Type B pancreatic cell (in vitro differentiated cells): ENCODE measurements around the gene UTRN. TPM values are rescaled to one million over a fixed set of nuclear protein-coding genes. Genes with fewer than 3 reads are reported as not detected.

Experiments
- DNase-seq: peaks from one replicate; pipeline ENCODE4 v3.0.0; 2021; ENCODE audit warnings: mixed read lengths; ENCODE audit not compliant: unreplicated experiment; ENCODE audit errors: extremely low spot score
- H3K27ac Mint-ChIP-seq: 2 replicates; pipeline ENCODE4 v1.8.0; 2021; ENCODE audit warnings: mild to moderate bottlenecking, mixed read lengths
- H3K27me3 Mint-ChIP-seq: 2 replicates; pipeline ENCODE4 v1.8.0; 2021; ENCODE audit warnings: mixed read lengths
- H3K36me3 Mint-ChIP-seq: 2 replicates; pipeline ENCODE4 v1.8.0; 2021; ENCODE audit warnings: mixed read lengths
- H3K4me1 Mint-ChIP-seq: one replicate; pipeline ENCODE4 v1.8.0; 2021; ENCODE audit warnings: mixed read lengths; ENCODE audit not compliant: unreplicated experiment
- H3K4me3 Mint-ChIP-seq: 2 replicates; pipeline ENCODE4 v1.8.0; 2021; ENCODE audit warnings: mild to moderate bottlenecking, mixed read lengths
- H3K9me3 Mint-ChIP-seq: 2 replicates; pipeline ENCODE4 v1.8.0; 2021; ENCODE audit warnings: mixed read lengths
- total RNA-seq: library from RNA; stranded (reverse); gene quantifications from 2 replicates; pipeline ENCODE4 v1.2.1, GENCODE V29; 2021; ENCODE audit warnings: low replicate concordance
- TF ChIP-seq, protein P1 (sequence below): fragments of 200-600 bp; sonication (generic); conservative IDR thresholded peaks from 2 replicates; pipeline ENCODE4 v1.5.0; 2021; ENCODE audit warnings: antibody characterized with exemption, mild to moderate bottlenecking

Gene UTRN
- total RNA-seq, 1 donor from 2014 or later, result 77.7 TPM

GRCh38 chr6:144314003-144314485 is 28.9 kb downstream of the UTRN start:
- no peak for DNase-seq
- H3K9me3 Mint-ChIP-seq, result no peaks in the 10 kb centered on the region
- peaks cover 14% of the 10 kb centered on the region for H3K36me3 Mint-ChIP-seq
- H3K4me1 Mint-ChIP-seq, result peaks cover 28% of the 10 kb centered on the region
- H3K4me3 Mint-ChIP-seq, result no peak overlapping the region
- TF ChIP-seq, protein P1, sequence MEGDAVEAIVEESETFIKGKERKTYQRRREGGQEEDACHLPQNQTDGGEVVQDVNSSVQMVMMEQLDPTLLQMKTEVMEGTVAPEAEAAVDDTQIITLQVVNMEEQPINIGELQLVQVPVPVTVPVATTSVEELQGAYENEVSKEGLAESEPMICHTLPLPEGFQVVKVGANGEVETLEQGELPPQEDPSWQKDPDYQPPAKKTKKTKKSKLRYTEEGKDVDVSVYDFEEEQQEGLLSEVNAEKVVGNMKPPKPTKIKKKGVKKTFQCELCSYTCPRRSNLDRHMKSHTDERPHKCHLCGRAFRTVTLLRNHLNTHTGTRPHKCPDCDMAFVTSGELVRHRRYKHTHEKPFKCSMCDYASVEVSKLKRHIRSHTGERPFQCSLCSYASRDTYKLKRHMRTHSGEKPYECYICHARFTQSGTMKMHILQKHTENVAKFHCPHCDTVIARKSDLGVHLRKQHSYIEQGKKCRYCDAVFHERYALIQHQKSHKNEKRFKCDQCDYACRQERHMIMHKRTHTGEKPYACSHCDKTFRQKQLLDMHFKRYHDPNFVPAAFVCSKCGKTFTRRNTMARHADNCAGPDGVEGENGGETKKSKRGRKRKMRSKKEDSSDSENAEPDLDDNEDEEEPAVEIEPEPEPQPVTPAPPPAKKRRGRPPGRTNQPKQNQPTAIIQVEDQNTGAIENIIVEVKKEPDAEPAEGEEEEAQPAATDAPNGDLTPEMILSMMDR, result no peak
- no peak overlapping the region for H3K27ac Mint-ChIP-seq
- H3K27me3 Mint-ChIP-seq, result no peaks in the 10 kb centered on the region

DNA sequence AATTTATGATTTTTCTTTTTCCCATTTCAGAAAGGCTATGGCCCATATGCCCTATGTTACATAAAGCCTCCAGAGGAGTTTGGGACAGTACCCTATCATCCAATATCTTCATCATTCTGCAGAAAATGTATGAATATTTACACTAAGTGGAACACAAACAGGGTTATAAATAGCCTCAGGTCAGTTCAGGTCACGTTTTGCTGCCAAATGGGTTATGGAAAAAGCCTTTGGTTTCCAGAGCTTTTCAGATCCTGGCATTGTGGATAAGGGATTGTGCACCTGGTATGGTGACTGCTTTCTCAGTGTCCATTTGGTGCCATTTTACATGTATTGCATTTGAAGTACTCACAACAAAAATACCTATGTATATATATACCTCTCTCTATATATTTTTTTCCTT is 29.4 kb downstream of the UTRN start:
- H3K4me1 Mint-ChIP-seq, result peaks cover 28% of the 10 kb centered on the region
- H3K9me3 Mint-ChIP-seq, result no peaks in the 10 kb centered on the region
- H3K4me3 Mint-ChIP-seq, result no peak overlapping the region
- H3K27ac Mint-ChIP-seq, result no peak overlapping the region
- TF ChIP-seq, protein P1, result no peak
- H3K36me3 Mint-ChIP-seq, result peaks cover 9% of the 10 kb centered on the region
- no peak for DNase-seq
- no peaks in the 10 kb centered on the region for H3K27me3 Mint-ChIP-seq

- TF ChIP-seq, protein P1, result no peak
- no peak for DNase-seq
- H3K27ac Mint-ChIP-seq, result peak overlapping the region; percentile 68
These were observed 30.3 kb downstream of the UTRN start for GRCh38 chr6:144315226-144315980.

GRCh38 chr6:144315981-144316861 is 31.1 kb downstream of the UTRN start:
- TF ChIP-seq, protein P1, result no peak
- peaks cover 4% of the 10 kb centered on the region for H3K36me3 Mint-ChIP-seq
- H3K4me3 Mint-ChIP-seq, result no peak overlapping the region
- H3K4me1 Mint-ChIP-seq, result peaks cover 32% of the 10 kb centered on the region
- DNase-seq, result no peak
- H3K9me3 Mint-ChIP-seq, result no peaks in the 10 kb centered on the region
- H3K27me3 Mint-ChIP-seq, result no peaks in the 10 kb centered on the region
- H3K27ac Mint-ChIP-seq, result peak overlapping the region; percentile 68

More at GRCh38 chr6:144315226-144315980, 30.3 kb downstream of the UTRN start:
- Mint-ChIP-seq H3K4me3 (no peak overlapping the region), H3K4me1 (peaks cover 30% of the 10 kb centered on the region), H3K9me3 (no peaks in the 10 kb centered on the region), H3K36me3 (peaks cover 4% of the 10 kb centered on the region), H3K27me3 (no peaks in the 10 kb centered on the region)

DNA sequence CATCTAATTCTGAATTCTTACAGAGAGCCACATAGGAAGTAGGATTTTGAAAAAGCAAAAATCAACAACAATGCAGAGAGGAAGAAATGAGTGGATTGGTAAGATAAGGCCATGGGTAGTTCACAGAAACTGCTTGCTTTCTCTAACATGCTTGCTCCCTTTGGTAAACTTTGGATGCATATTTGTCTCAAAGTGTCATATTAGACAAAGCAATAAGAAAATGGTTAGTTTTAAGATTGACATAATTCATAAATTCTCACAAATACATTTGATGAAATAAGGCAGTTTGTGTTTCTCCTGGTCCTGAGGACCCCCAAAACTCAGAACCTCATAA is 31.7 kb downstream of the UTRN start:
- no peaks in the 10 kb centered on the region for H3K27me3 Mint-ChIP-seq
- TF ChIP-seq, protein P1, result no peak
- no peak overlapping the region for H3K27ac Mint-ChIP-seq
- H3K4me1 Mint-ChIP-seq, result peaks cover 32% of the 10 kb centered on the region
- H3K36me3 Mint-ChIP-seq, result peaks cover 4% of the 10 kb centered on the region
- no peak overlapping the region for H3K4me3 Mint-ChIP-seq
- H3K9me3 Mint-ChIP-seq, result no peaks in the 10 kb centered on the region
- no peak for DNase-seq
